Liver (tissue), 3 donors: ENCODE results near the gene CSTPP1.

Source experiments
- FOXA1 ChIP-seq: IDR thresholded peaks from 2 replicates; pipeline ENCODE4 v1.6.1; 2016; ENCODE audit warnings: antibody characterized with exemption
- GABPA ChIP-seq, 2 donors: IDR thresholded peaks in 1 of 2; conservative IDR thresholded peaks in 1 of 2; 2 replicates each; pipeline ENCODE4 v1.6.1; 2016; ENCODE audit warnings: antibody characterized with exemption in 2 of 2, mild to moderate bottlenecking in 1 of 2, moderate library complexity in 1 of 2
- SP1 ChIP-seq: IDR thresholded peaks from 2 replicates; pipeline ENCODE4 v1.6.1; 2018; ENCODE audit warnings: antibody characterized with exemption, mild to moderate bottlenecking
- TF ChIP-seq, protein P1 (sequence below): fragments of 150-350 bp; IDR thresholded peaks from 2 replicates; pipeline ENCODE4 v1.5.1; 2017; ENCODE audit warnings: improper control_type of control experiment, low read depth, low read length; ENCODE audit not compliant: missing input control
- donor health status: healthy.
- donor health status: healthy.

DNA sequence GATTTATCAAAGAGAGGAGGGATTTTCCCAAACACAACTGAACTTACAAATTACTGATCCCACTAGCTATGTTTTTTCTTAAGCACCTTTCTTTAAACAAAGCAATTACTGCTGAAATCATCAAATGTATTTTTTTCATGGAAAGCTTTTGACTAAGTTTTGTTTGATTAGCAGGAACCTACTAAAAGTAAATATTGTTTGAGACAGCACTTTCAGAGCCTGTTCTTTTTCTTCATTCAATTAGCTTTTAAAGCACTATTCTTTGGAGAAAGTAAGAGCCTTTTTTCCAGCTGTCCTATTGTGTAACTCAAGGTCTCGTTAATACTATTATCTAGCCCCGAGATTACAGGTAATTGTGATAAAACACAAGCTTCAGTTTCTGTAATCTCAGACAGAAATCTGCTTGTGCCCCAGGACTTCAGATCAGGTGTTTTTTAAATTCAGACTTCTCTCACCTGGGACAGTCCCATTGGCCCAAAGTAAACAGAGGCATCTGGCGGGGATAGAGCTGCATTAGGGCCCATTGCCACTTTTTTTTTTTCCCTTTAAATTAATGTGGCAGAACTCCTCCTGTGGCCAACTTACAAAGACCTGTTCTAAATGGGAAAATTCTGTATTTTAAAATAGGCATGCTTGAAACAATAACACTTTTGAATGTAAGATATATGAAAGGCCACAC lies 11.0 kb downstream of the CSTPP1 start:
- TF ChIP-seq, protein P1, sequence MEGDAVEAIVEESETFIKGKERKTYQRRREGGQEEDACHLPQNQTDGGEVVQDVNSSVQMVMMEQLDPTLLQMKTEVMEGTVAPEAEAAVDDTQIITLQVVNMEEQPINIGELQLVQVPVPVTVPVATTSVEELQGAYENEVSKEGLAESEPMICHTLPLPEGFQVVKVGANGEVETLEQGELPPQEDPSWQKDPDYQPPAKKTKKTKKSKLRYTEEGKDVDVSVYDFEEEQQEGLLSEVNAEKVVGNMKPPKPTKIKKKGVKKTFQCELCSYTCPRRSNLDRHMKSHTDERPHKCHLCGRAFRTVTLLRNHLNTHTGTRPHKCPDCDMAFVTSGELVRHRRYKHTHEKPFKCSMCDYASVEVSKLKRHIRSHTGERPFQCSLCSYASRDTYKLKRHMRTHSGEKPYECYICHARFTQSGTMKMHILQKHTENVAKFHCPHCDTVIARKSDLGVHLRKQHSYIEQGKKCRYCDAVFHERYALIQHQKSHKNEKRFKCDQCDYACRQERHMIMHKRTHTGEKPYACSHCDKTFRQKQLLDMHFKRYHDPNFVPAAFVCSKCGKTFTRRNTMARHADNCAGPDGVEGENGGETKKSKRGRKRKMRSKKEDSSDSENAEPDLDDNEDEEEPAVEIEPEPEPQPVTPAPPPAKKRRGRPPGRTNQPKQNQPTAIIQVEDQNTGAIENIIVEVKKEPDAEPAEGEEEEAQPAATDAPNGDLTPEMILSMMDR: no peak
- TF ChIP-seq SP1: no peak
- no peak for TF ChIP-seq FOXA1
- TF ChIP-seq GABPA (IDR thresholded peaks at IDR 0.05 in 1 of 2, conservative IDR thresholded peaks at IDR 0.05 in 1 of 2): no peak
